Activated naive CD4-positive, alpha-beta T cell treated with anti-CD3 and anti-CD28 coated beads, Interleukin-2, amount 50 U/mL, for 72 hours (primary cell): ENCODE results near the gene DEXI. TPM values are rescaled to one million over a fixed set of nuclear protein-coding genes. Genes with fewer than 3 reads are reported as not detected.
A peak's percentile ranks its signal among the peaks of the same experiment; 100 is the strongest.
"Not testable (repeated sequence)": the region's sequence is repeated elsewhere in the genome, so short reads cannot be mapped to it uniquely, and the experiment has no call there.

Experiments
- ATAC-seq, 2 donors: fragments of 150-1000 bp; cut with Tn5 transposase; 2 replicates each; pipeline ENCODE4 v1.10.0; 2021; ENCODE audit warnings: mild to moderate bottlenecking in 2 of 2, moderate library complexity in 2 of 2
- DNase-seq, 2 donors: peaks; one replicate each; pipeline ENCODE4 v3.0.0; 2021 to 2022; ENCODE audit warnings: low spot score in 2 of 2
- H3K27ac Mint-ChIP-seq, 2 donors: one replicate each; pipeline ENCODE4 v1.8.0; 2022; ENCODE audit warnings: mild to moderate bottlenecking in 2 of 2, mixed read lengths in 2 of 2
- H3K36me3 Mint-ChIP-seq, 2 donors: one replicate each; pipeline ENCODE4 v1.8.0; 2022; ENCODE audit warnings: mixed read lengths in 2 of 2
- H3K9me3 Mint-ChIP-seq, 2 donors: one replicate each; pipeline ENCODE4 v1.8.0; 2022; ENCODE audit warnings: mixed read lengths in 2 of 2
- total RNA-seq, 2 donors: library from RNA; stranded (reverse); gene quantifications; one replicate each; pipeline ENCODE4 v1.2.3, GENCODE V29; 2022

Gene DEXI
- total RNA-seq, 2 donors from 2014 or later = 17.1 to 30.2 TPM

GRCh38 chr16:10954903-10955302 is 12.6 kb upstream of the DEXI start:
- Mint-ChIP-seq H3K36me3 (no peaks in the 10 kb centered on the region), H3K9me3 (no peaks in the 10 kb centered on the region), H3K27ac (peak overlapping the region in 1 of 2 donors; percentile 76)
- ATAC-seq (no peak), DNase-seq (no peak)

- Mint-ChIP-seq H3K27ac (no peak overlapping the region), H3K36me3 (no peaks in the 10 kb centered on the region), H3K9me3 (no peaks in the 10 kb centered on the region)
- ATAC-seq (no peak), DNase-seq (no peak)
These were observed 8.8 kb upstream of the DEXI start for GRCh38 chr16:10951026-10951425.

- Mint-ChIP-seq H3K9me3 (no peaks in the 10 kb centered on the region), H3K27ac (peak overlapping the region in 1 of 2 donors; percentile 59), H3K36me3 (no peaks in the 10 kb centered on the region)
- DNase-seq (no peak), ATAC-seq (no peak)
These were observed 8.1 kb upstream of the DEXI start for GRCh38 chr16:10950393-10950792.

GRCh38 chr16:10949424-10949970 is 7.2 kb upstream of the DEXI start:
- Mint-ChIP-seq H3K36me3 (no peaks in the 10 kb centered on the region), H3K9me3 (no peaks in the 10 kb centered on the region), H3K27ac (peak overlapping the region; percentile 45 to 59)
- DNase-seq = no peak
- peak; percentile 51 to 68 for ATAC-seq

DNA sequence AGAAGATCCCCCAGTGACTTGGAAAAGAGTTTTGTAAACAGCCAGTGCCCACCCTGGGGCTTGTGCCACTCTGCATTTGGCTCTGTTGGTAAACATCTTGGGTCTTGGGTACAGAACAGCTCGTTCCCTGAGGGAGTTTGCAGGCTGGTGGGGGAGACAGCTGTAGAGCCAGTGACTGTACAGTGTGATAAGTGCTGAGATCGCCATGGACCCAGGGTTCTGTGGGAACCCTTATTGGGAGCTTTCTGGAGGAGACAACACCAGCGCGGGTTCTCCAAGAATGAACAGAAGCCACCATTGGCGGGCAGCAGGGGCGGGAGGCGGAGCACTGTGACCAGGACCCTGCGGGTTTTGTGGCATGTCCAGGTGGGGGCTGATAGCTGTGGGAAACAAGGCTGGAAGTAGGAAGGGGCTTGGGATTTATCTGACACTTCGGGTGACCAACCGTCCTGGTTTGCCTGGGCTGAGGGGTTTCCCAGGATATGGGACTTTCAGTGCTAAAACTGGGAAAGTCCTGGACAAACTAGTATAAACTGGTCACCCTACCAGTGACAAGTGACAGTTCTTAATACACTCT is 5.0 kb upstream of the DEXI start:
- H3K27ac Mint-ChIP-seq = no peak overlapping the region
- H3K9me3 Mint-ChIP-seq = no peaks in the 10 kb centered on the region
- ATAC-seq (no peak), DNase-seq (no peak)
- no peaks in the 10 kb centered on the region for H3K36me3 Mint-ChIP-seq

DNA sequence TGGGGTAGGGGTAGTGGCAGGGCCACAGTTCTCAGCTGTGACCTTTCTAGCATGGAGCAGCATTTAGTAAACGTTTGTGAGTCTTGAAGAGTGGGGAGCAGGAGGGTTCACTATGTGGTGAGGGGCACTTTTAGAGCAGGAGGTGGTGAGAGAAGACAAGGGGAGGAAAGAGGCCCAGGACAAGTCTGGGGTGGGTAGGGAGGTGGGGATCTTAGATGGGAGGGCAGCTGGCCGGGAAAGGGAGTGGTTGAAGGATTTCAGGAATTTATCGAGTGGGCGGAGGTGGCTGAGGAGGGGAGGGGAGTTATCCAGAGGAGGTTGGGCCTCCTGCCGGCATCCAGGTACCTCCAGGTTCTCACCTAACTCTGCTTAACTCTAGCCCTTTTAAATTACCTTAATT is 4.0 kb upstream of the DEXI start:
- Mint-ChIP-seq H3K27ac (no peak overlapping the region), H3K36me3 (peaks cover 0 to 4% of the 10 kb centered on the region in 2 donors), H3K9me3 (no peaks in the 10 kb centered on the region)
- no peak for DNase-seq
- no peak for ATAC-seq

DNA sequence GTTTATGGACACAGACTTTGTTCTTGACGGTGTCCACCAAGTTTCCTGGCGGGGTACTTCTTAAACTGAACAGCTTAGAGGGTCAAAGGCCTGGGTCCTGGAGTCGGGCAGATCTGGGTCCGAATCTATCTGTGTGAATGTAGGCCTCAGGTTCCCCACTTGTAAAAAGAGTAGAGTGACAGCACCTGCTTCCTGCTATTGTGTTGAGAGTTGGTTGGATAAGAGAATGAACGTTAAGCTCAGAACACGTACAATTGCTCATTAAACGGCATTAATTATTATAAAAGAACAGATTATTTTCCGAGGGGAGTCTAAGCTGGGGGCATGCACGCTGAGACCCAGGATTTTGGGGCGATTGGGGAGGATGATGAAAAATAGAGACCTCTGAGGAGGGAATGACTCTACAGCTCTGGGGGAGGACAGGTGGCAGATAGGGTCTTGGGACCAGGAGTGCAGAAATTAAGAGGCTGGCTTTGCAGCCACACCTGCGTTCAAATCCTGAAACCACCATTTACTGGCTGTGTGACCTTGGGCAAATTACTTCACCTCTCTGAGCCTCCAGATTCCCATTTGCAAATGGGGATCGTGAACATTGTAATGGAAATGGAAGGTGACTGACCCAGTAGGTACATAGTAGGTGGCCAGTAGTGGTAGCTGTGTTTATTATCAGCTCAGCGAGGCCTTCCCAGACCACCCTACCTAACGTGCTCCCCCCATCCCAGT is 3.0 kb upstream of the DEXI start:
- ATAC-seq = no peak
- no peaks in the 10 kb centered on the region for H3K9me3 Mint-ChIP-seq

DNA sequence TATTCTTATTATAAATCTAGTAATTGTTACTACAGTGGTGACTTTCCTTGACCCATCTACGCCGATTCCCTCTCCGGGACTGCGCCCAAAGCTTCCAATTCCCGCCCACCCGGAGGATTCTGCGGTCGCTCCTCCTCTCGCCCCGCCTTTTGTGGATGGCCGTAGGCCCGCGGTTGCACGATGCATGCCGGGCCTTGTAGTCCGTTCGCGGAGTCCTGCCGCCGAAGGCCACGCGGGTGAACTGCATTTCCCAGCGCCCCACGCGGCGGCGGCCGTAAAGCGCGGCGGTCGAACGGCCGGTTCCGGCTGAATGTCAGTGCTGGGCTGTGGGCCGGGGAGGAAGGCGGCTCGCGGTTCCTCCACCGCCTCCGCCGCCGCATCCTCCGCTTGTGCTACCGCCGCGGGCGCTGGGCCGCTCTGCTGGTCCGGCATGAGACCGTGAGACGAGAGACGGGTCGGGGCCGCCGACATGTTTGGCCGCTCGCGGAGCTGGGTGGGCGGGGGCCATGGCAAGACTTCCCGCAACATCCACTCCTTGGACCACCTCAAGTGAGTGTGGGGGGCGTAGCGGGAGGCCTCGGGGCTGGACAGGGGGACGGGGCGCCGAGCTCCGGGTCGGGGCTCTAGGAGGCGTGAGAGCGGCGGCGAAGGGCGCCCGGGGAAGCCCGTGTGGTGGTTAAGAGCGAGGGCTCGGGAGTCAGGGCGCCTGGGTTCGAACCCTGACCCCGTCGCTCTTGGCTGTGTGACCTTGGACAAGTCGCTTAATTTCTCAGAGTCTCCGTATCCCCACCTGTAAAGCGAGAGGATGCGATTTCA is 2.2 kb upstream of the DEXI start, which contains the start of gene CLEC16A:
TSS of gene CLEC16A (plus strand) at position 316 of the 816 bp plus-strand sequence. CDS start at position 470, 154 bp downstream.
- H3K36me3 Mint-ChIP-seq = peaks cover 5 to 20% of the 10 kb centered on the region in 2 donors
- H3K27ac Mint-ChIP-seq = peak within 1 kb of the TSS; percentile 83 to 91

More for the DNA sequence above, 3.0 kb upstream of the DEXI start:
- Mint-ChIP-seq H3K27ac (peak overlapping the region; percentile 83 to 91), H3K36me3 (peaks cover 0 to 15% of the 10 kb centered on the region in 2 donors)
- DNase-seq = no peak

GRCh38 chr16:10943064-10943353 is 741 bp upstream of the DEXI start:
- DNase-seq (no peak), ATAC-seq (no peak)
- H3K36me3 Mint-ChIP-seq = peaks cover 13 to 23% of the 10 kb centered on the region in 2 donors
- H3K27ac Mint-ChIP-seq = peak overlapping the region in 1 of 2 donors; percentile 39
- H3K9me3 Mint-ChIP-seq = no peaks in the 10 kb centered on the region

More for the DNA sequence above, 2.2 kb upstream of the DEXI start, which contains the start of gene CLEC16A:
- no peaks in the 10 kb centered on the region for H3K9me3 Mint-ChIP-seq
- peak; percentile 81 to 84 for ATAC-seq
- DNase-seq = peak; percentile 96 to 97

DNA sequence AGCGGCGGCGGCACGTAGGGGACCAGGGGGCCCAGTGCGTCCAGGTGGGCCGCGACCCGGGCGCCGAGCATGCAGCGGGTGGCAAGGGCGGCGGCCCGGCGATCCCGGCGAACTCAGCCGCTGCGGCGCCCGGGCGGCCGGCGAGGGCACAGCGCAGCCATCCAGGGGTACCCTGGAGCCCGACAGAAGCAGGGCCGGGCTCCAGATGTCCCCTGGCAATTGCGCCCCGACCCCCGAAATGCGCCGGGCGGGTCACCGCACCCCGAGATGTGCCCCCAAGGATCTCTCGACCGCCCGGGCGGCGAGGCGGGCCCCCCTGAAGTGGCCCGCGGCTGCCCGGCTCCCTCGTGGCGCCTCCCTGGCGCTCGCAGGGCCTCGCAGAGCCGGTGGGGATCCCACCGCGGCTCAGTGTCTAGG is 325 bp downstream of the DEXI start:
- Mint-ChIP-seq H3K36me3 (peaks cover 13 to 23% of the 10 kb centered on the region in 2 donors), H3K27ac (peak overlapping the region in 1 of 2 donors; percentile 85)
- not testable (repeated sequence) for H3K9me3 Mint-ChIP-seq, ATAC-seq, DNase-seq

GRCh38 chr16:10941127-10941933 is 938 bp downstream of the DEXI start:
- Mint-ChIP-seq H3K27ac (peak overlapping the region; percentile 85), H3K36me3 (peaks cover 13 to 23% of the 10 kb centered on the region in 2 donors), H3K9me3 (no peaks in the 10 kb centered on the region)
- ATAC-seq (no peak), DNase-seq (no peak)

DNA sequence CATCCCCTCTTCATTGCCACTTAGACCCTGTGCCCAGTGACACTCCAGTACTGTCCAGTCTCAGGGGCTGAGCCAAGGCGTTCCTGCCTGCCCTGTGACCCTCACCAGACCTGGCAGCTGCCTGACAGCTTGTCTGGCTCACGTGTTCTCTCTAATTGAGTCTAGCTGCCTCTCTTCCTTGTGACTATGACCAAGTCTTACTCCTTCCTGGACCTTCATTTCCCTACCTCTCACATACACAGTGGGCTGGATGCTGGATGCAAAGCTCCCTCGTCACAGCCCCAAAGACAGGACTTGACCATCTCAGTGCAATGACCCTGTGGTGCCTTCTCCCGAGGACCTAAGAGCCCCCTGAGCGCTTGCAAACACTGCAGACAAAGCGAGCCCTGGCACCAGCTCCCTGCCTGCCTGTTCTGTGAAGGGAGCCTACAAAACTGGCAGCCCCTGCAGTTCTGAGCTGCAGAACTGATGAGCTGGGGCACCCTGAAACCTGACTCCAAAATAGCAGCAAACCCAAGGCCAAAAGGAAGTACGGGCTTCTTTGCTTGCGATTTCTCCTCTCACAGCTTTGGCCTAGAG is 1.7 kb downstream of the DEXI start:
- Mint-ChIP-seq H3K27ac (peak overlapping the region; percentile 50 to 85), H3K9me3 (no peaks in the 10 kb centered on the region), H3K36me3 (peaks cover 13 to 23% of the 10 kb centered on the region in 2 donors)
- no peak for ATAC-seq
- no peak for DNase-seq

DNA sequence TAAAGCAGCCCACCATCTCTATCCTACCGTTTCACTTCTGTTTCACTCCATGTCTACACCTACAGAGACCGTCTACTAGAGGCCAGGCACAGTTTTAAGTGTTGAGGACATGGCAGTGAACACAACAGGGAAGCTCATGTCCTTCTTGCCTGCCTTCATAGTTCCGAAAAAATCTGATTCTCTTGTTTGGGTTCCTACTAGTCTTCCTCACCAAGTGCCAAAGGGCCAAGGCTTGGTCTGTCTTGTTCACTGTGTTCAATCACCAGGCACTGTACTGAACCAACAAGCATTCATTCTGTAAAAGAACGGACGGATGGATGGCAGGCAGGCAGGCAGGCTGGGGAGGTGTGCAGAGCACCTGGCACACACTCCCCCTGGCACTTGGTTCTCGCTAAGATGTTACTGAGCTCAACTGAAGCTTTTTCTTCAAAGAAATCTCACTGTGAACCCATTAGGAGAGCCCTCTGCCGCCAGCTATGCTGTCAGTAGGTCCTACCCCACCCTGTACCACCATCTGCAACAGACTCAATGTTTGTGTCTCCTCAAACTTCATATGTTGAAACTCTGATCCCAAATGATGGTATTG is 2.5 kb downstream of the DEXI start:
- no peak for ATAC-seq

DNA sequence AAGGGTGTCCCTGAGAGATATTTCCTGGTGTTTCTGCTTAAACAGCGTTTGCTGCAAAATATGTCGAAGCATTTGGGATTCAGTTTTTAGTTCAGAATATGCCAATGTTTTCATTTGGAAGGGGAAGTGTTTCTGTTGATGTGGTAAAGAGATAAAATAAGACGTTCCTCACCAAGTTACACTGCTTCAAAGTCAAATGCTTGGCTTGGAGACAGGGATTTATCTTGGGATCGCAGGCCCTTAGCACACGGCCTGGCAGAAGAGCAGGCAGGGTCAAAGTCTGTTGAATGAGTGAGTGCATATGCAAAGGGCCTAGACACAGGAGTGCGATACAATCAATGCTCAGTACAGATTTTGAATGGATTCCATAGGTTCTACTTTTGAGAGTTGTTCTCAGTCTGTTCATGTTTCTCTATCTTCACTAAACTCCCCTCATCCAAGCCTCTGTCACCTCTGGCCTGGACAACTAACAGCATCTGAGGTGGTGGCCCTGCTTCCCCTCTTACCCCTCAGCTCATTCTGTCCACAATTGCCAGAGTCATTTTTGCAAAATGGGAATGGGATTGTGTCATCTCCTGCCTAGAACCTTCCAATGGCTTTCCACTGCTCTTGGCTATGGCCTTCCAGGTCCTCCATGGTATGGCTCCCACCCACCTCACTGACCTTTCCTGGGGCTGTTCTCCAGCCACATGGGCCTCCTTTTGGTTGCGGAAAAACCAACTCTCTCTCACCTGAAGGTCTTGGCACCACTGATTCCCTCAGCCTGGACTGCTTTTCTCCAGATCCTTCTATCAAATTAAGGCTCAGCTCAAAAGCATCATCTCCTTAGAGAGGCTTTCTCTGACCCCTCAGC is 3.2 kb downstream of the DEXI start:
- H3K27ac Mint-ChIP-seq = peak overlapping the region; percentile 33 to 70
- H3K9me3 Mint-ChIP-seq = no peaks in the 10 kb centered on the region
- peaks cover 13 to 23% of the 10 kb centered on the region in 2 donors for H3K36me3 Mint-ChIP-seq
- DNase-seq = no peak
- no peak for ATAC-seq

More for the DNA sequence above, 2.5 kb downstream of the DEXI start:
- H3K9me3 Mint-ChIP-seq = no peaks in the 10 kb centered on the region
- H3K36me3 Mint-ChIP-seq = peaks cover 13 to 23% of the 10 kb centered on the region in 2 donors
- peak overlapping the region; percentile 3 to 31 for H3K27ac Mint-ChIP-seq
- DNase-seq = no peak

DNA sequence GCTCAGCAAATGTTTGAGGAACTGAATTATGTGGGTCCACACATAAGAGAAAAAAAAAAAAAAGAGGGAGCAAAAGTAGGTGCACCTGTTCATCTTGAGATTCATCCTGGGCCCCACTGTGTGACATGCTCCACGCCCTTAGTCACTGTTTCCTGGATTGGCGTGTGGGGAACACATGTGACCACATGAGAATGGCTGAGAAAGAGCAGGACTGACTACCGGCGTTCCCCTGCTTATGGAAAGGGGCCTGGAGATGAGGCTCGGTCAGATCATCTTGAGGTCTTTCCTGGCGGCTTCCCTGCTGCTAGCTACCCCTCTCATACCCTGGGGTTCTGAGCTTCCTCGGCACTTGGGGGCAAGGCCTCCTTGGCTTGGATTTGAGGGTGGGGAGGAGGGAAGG is 3.9 kb downstream of the DEXI start:
- ATAC-seq (peak; percentile 57 to 74), DNase-seq (peak in 1 of 2 donors; percentile 55)
- H3K36me3 Mint-ChIP-seq = peaks cover 13 to 23% of the 10 kb centered on the region in 2 donors
- H3K27ac Mint-ChIP-seq = peak overlapping the region; percentile 52 to 70
- H3K9me3 Mint-ChIP-seq = no peaks in the 10 kb centered on the region
